K562 (cell line): ENCODE measurements around the gene GDF11. TPM values are rescaled to one million over a fixed set of nuclear protein-coding genes. Genes with fewer than 3 reads are reported as not detected.

ENCODE experiments used
- ATAC-seq: fragments of 200-7000 bp; cut with Tn5 transposase; 3 replicates; pipeline ENCODE4 v1.9.1; 2020; ENCODE audit warnings: moderate library complexity
- BruUV-seq: library from RNA; stranded (reverse); fragments of 400-500 nt; replicated peaks from 2 replicates; lab custom pipeline; 2021; lab: Mats Ljungman, UMichigan
- CTCF ChIA-PET: fragments of 300-600 bp; formaldehyde crosslinking; extraction: SDS; loops from one replicate; lab custom pipeline; 2021; ENCODE audit warnings: low intra/inter-chr PET ratio; lab: Yijun Ruan, JAX
- POLR2A ChIA-PET: fragments of 300-600, 350-650 bp; sonication (Branson Sonifier 250); formaldehyde crosslinking; extraction: SDS; loops from one replicate; lab custom pipeline; 2021; ENCODE audit warnings: antibody characterized with exemption, inconsistent platforms; lab: Yijun Ruan, JAX
- DNase-seq, 4 experiments: peaks; one replicate each; pipeline versions ENCODE4 v3.0.0 to v3.0.0-alpha.2; 2011 to 2018; ENCODE audit warnings: low spot score in 3 of 4, mixed read lengths in 3 of 4; ENCODE audit errors: extremely low read depth in 1 of 4
- FAIRE-seq: peaks from 2 replicates; lab custom pipeline; 2011; peaks lifted over from hg19 to GRCh38; lab: Jason Lieb, UNC
- H2AFZ ChIP-seq: 2 replicates; pipeline ENCODE4 v1.6.0; 2011; ENCODE audit warnings: low read depth, low read length, control low read depth, inconsistent platforms
- H3K27ac ChIP-seq: fragments of 200-600 bp; 3 replicates; pipeline ENCODE4 v1.8.0; 2011; ENCODE audit warnings: low read depth, mild to moderate bottlenecking, control low read depth, inconsistent platforms, low read length, moderate library complexity, mixed read lengths; ENCODE audit errors: extremely low read depth
- H3K27me3 ChIP-seq, 2 experiments: fragments of 300-600 bp in 1 of 2; 2 replicates in 1 of 2; 3 replicates in 1 of 2; pipeline versions ENCODE4 v1.6.0 to v1.8.0; 2011; ENCODE audit warnings: inconsistent platforms in 2 of 2, low read length in 2 of 2, mild to moderate bottlenecking in 1 of 2, mixed read lengths in 1 of 2, moderate library complexity in 1 of 2; ENCODE audit not compliant: control insufficient read depth in 2 of 2, insufficient read depth in 2 of 2
- H3K36me3 ChIP-seq: fragments of 300-600 bp; 3 replicates; pipeline ENCODE4 v1.8.0; 2011; ENCODE audit warnings: mild to moderate bottlenecking, low read length, inconsistent platforms; ENCODE audit not compliant: control insufficient read depth, insufficient read depth
- H3K4me1 ChIP-seq, 2 experiments: fragments of 200-600 bp in 1 of 2; replicated peaks in 1 of 2; 2 replicates in 1 of 2; 3 replicates in 1 of 2; pipeline versions ENCODE4 v1.5.1 to v1.8.0; 2011; ENCODE audit warnings: inconsistent platforms in 2 of 2, low read length in 2 of 2, mild to moderate bottlenecking in 1 of 2, mixed read lengths in 1 of 2, moderate library complexity in 1 of 2; ENCODE audit not compliant: control insufficient read depth in 2 of 2, insufficient read depth in 2 of 2
- H3K4me2 ChIP-seq: 2 replicates; pipeline ENCODE4 v1.6.1; 2011; ENCODE audit warnings: low read length, control low read depth, inconsistent platforms, mixed read lengths; ENCODE audit not compliant: insufficient read depth
- H3K4me3 ChIP-seq: fragments of 200-600 bp; sonication (generic), shearing (Covaris generic); 2 replicates; pipeline ENCODE4 v1.5.1; 2016; ENCODE audit warnings: control low read depth, inconsistent platforms
- H3K79me2 ChIP-seq: fragments of 200-600 bp; 3 replicates; pipeline ENCODE4 v1.8.0; 2011; ENCODE audit warnings: low read length, inconsistent platforms; ENCODE audit not compliant: control insufficient read depth, insufficient read depth
- H3K9ac ChIP-seq, 2 experiments: 2 replicates each; pipeline versions ENCODE4 v1.6.0 to v1.6.1; 2011; ENCODE audit warnings: low read depth in 2 of 2, low read length in 2 of 2, control low read depth in 1 of 2, inconsistent platforms in 1 of 2, mild to moderate bottlenecking in 1 of 2, mixed read lengths in 1 of 2; ENCODE audit not compliant: insufficient read depth in 1 of 2
- H3K9me1 ChIP-seq: one replicate; pipeline ENCODE4 v1.6.0; 2011; ENCODE audit warnings: inconsistent platforms, mild to moderate bottlenecking, low read length, moderate library complexity; ENCODE audit not compliant: control insufficient read depth, insufficient read depth
- H3K9me3 ChIP-seq: replicated peaks from 2 replicates; pipeline ENCODE4 v1.5.1; 2011; ENCODE audit warnings: low read depth, low read length, inconsistent platforms; ENCODE audit not compliant: control insufficient read depth, insufficient read depth
- H4K20me1 ChIP-seq: replicated peaks from 2 replicates; pipeline ENCODE4 v1.6.1; 2011; ENCODE audit warnings: low read length, inconsistent platforms, mixed read lengths; ENCODE audit not compliant: control insufficient read depth, insufficient read depth
- ARHGAP35 ChIP-seq: fragments of 450-650 bp; IDR thresholded peaks from 2 replicates; pipeline ENCODE4 v1.6.1; 2018; ENCODE audit not compliant: partially characterized antibody
- CREM ChIP-seq: IDR thresholded peaks from 2 replicates; pipeline ENCODE4 v1.6.1; 2014; ENCODE audit warnings: antibody characterized with exemption, low read depth
- EGR1 ChIP-seq: fragments of 450-650 bp; conservative IDR thresholded peaks from 2 replicates; pipeline ENCODE4 v1.6.1; 2017; ENCODE audit warnings: mild to moderate bottlenecking
- L3MBTL2 ChIP-seq: fragments of 450-650 bp; IDR thresholded peaks from 2 replicates; pipeline ENCODE4 v1.6.1; 2016; ENCODE audit warnings: mild to moderate bottlenecking, moderate library complexity
- SMAD4 ChIP-seq: fragments of 250-450 bp; sonication (Bioruptor Pico); conservative IDR thresholded peaks from 2 replicates; pipeline ENCODE4 v1.8.0; 2021; ENCODE audit warnings: inconsistent platforms, mild to moderate bottlenecking, moderate library complexity
- SRSF7 ChIP-seq: fragments of 200-400 bp; formaldehyde crosslinking; optimal IDR thresholded peaks from 2 replicates; pipeline ENCODE3; 2017; ENCODE audit warnings: mild to moderate bottlenecking, low read depth, low read length
- STAT5B ChIP-seq: fragments of 250-450 bp; sonication (Bioruptor Pico); IDR thresholded peaks from 2 replicates; pipeline ENCODE4 v1.8.0; 2021; ENCODE audit warnings: mild to moderate bottlenecking, inconsistent platforms
- TEAD4 ChIP-seq, 2 experiments: sonication (generic) in 1 of 2; formaldehyde crosslinking in 1 of 2; IDR thresholded peaks; 2 replicates each; pipeline versions ENCODE4 v1.6.1 to v1.8.0; 2012 to 2022; ENCODE audit warnings: borderline replicate concordance in 1 of 2, inconsistent platforms in 1 of 2, low read length in 1 of 2, mild to moderate bottlenecking in 1 of 2, missing genetic modification reagents in 1 of 2
- ZNF277 ChIP-seq: fragments of 250-450 bp; sonication (Bioruptor Pico); IDR thresholded peaks from 2 replicates; pipeline ENCODE4 v1.8.0; 2022; ENCODE audit warnings: inconsistent platforms, mild to moderate bottlenecking, moderate library complexity, borderline replicate concordance
- WGBS: fragments of 100-300 bp; shearing (Covaris generic); methylation state at CpG from one replicate; pipeline ENCODE4 v1.1.6; 2016; ENCODE audit warnings: low coverage, mixed read lengths; ENCODE audit not compliant: insufficient coverage; ENCODE audit errors: missing lambda C conversion rate; 5-methylcytosine and 5-hydroxymethylcytosine counted together
- in situ Hi-C: fragments of 300-500 bp; cut with MboI; formaldehyde crosslinking; loops from 4 replicates; pipeline ENCODE4 v1.15.0; 2018; ENCODE audit warnings: inconsistent platforms, mixed read lengths
- intact Hi-C: fragments of 100-400 bp; cut with micrococcal nuclease; formaldehyde crosslinking; loops from 2 replicates; pipeline ENCODE4 v1.14.2; 2022
- polyA plus RNA-seq, 8 experiments: library from polyadenylated mRNA; depleted of rRNA in 4 of 8; stranded (reverse) in 5 of 8; unstranded in 3 of 8; fragments of >200 nt; fragmentation: Nextera tagmentation in 2 of 8; fragmentation: Illumina TruSeq in 1 of 8; extraction: Ambion mirVana in 2 of 8; extraction: Trizol in 1 of 8; gene quantifications; 2 replicates each; pipeline versions ENCODE4 v1.2.1 to v1.2.3, GENCODE V29; 2011 to 2014; ENCODE audit warnings: inconsistent platforms in 1 of 8, missing spikeins in 1 of 8
- total RNA-seq, 7 experiments: library from RNA; depleted of rRNA in 6 of 7; stranded (reverse); fragments of >200 nt in 6 of 7; fragmentation: Illumina TruSeq in 2 of 7; extraction: Trizol in 2 of 7; gene quantifications; 2 replicates each; pipeline versions ENCODE4 v1.2.1 to v1.2.3, GENCODE V29; 2011 to 2021; ENCODE audit warnings: low replicate concordance in 1 of 7
- TF ChIP-seq, protein P1 (sequence below): fragments of 450-650 bp; formaldehyde crosslinking; conservative IDR thresholded peaks from 2 replicates; pipeline ENCODE4 v1.4.0; 2022; ENCODE audit warnings: mild to moderate bottlenecking, missing genetic modification characterization
- TF ChIP-seq, protein P2 (sequence below), 2 experiments: IDR thresholded peaks; 2 replicates each; pipeline ENCODE4 v1.6.1; 2012; ENCODE audit warnings: improper control_type of control experiment in 2 of 2, low read depth in 2 of 2, low read length in 2 of 2, borderline replicate concordance in 1 of 2
- TF ChIP-seq, protein P3 (sequence below), 3 experiments: fragments of 200-800 bp in 1 of 3; sonication (Bioruptor generic) in 1 of 3; sonication (generic) in 1 of 3; formaldehyde crosslinking in 1 of 3; IDR thresholded peaks; 2 replicates each; pipeline versions ENCODE4 v1.6.1 to v1.8.0; 2016 to 2022; ENCODE audit warnings: mild to moderate bottlenecking in 2 of 3, missing compliant biosample characterization in 2 of 3, missing genetic modification characterization in 2 of 3, missing genetic modification reagents in 1 of 3

GDF11 gene
- total and polyA plus RNA-seq, 9 of the 15 experiments (the other 6 are each of a cell fraction or from before 2014, with no cell fraction given), result 1.4 to 15.7 (median 4.8) TPM

DNA sequence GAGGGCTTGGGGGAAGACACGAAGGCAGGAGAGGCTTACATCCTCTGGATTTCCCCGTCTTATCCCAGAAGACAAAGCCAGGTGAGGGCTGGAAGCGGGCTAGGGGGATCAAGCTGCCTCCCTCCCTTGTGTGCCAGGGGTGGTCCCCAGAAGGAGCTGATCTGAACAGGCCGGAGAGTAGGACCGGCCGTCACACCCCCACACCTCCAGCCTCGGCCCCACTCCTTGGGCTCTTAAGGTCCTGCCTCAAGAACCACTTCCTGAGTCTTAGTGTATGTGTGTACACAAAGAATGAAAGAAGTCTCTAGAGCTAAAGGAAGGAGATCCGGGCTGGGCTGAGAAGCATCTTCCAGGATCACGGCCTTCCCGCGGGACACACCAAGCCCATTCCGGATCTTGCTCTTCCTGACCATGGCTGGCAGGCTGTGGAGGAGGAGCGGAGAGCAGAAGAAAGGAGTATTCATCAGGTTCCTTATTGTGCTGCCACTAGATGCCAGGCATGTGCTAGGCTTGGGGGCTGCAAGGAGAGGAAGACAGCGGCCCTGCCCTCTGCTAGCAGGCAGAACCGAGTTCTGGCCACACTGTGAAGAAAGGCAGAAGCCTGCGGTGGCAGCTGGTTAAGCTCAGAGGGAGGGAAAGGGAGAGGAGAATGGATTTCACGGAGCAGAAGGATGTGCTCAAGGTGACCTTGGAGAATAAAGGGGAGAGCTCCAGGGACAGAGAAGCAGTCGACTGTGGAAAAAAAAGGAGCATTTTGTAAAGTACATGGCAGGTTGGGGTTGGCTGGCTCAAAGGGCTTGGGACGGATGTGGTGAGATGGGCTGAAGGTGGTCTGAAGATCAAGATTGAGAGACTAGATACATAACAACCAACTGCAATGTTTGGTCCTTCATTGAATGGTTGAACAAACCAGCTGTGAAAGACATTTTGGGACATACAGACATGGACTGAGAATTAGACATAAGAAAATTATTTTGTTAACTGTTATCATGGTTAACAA is 12.8 kb upstream of the GDF11 start:
- H2AFZ ChIP-seq, result peak overlapping the region; percentile 85
- H3K9me3 ChIP-seq, result no peaks in the 10 kb centered on the region
- ATAC-seq (peak; percentile 10), FAIRE-seq (no peak), DNase-seq (no peak)
- H3K9me1 ChIP-seq, result no peaks in the 10 kb centered on the region
- H3K4me1 ChIP-seq, result peaks cover 22 to 39% of the 10 kb centered on the region in 2 experiments; a peak in 4 of 5 replicates
- 0 out of 2 replicates have a peak, but pooled peaks cover 13% of the 10 kb centered on the region for H4K20me1 ChIP-seq
- ChIA-PET POLR2A (interaction anchor here (0.9 to 2.0 kb wide), 8 partner anchors 8 to 253 kb away, joined by 3 to 25 read pairs (median 8); partner anchors contain the start of genes BLOC1S1, GDF11, ORMDL2 and RDH5), CTCF (interaction anchor here (0.8 kb wide), 1 partner anchor 9 kb away, joined by 4 read pairs; no protein-coding TSS in a partner anchor)
- H3K4me2 ChIP-seq, result peak overlapping the region; percentile 95
- H3K4me3 ChIP-seq, result peak overlapping the region; percentile 69
- WGBS, result 23% methylated on average over 19 of the region's 19 CpGs
- no TSS peak for BruUV-seq
- peak overlapping the region; percentile 94 to 97 for H3K9ac ChIP-seq
- peak overlapping the region; percentile 97 for H3K27ac ChIP-seq
- peaks cover 28% of the 10 kb centered on the region for H3K79me2 ChIP-seq
- H3K36me3 ChIP-seq, result peaks cover 22% of the 10 kb centered on the region
- no peaks in the 10 kb centered on the region for H3K27me3 ChIP-seq
- intact Hi-C loops, result no loop called here
- in situ Hi-C loops, result no loop called here
- TF ChIP-seq, protein P1, sequence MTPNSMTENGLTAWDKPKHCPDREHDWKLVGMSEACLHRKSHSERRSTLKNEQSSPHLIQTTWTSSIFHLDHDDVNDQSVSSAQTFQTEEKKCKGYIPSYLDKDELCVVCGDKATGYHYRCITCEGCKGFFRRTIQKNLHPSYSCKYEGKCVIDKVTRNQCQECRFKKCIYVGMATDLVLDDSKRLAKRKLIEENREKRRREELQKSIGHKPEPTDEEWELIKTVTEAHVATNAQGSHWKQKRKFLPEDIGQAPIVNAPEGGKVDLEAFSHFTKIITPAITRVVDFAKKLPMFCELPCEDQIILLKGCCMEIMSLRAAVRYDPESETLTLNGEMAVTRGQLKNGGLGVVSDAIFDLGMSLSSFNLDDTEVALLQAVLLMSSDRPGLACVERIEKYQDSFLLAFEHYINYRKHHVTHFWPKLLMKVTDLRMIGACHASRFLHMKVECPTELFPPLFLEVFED, result no peak
- TF ChIP-seq SRSF7, result no peak
- peak; percentile 53; the same call in 1 of the 2 replicates for TF ChIP-seq EGR1
- TF ChIP-seq STAT5B (CRISPR knock-in tag), result no peak
- peak; percentile 32; the same call in 1 of the 2 replicates for TF ChIP-seq SMAD4 (CRISPR knock-in tag)
- TF ChIP-seq, protein P2, sequence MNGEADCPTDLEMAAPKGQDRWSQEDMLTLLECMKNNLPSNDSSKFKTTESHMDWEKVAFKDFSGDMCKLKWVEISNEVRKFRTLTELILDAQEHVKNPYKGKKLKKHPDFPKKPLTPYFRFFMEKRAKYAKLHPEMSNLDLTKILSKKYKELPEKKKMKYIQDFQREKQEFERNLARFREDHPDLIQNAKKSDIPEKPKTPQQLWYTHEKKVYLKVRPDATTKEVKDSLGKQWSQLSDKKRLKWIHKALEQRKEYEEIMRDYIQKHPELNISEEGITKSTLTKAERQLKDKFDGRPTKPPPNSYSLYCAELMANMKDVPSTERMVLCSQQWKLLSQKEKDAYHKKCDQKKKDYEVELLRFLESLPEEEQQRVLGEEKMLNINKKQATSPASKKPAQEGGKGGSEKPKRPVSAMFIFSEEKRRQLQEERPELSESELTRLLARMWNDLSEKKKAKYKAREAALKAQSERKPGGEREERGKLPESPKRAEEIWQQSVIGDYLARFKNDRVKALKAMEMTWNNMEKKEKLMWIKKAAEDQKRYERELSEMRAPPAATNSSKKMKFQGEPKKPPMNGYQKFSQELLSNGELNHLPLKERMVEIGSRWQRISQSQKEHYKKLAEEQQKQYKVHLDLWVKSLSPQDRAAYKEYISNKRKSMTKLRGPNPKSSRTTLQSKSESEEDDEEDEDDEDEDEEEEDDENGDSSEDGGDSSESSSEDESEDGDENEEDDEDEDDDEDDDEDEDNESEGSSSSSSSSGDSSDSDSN (IDR thresholded peaks at IDR 0.05; ENCODE audit: borderline replicate concordance in 1 of 2, low read depth in 2 of 2, low read length in 2 of 2), result 0 out of 4 replicates have a peak, but pooled peaks of 1 of the 2 experiments have one; percentile 15
- TF ChIP-seq ARHGAP35, result no peak
- TF ChIP-seq, protein P3, sequence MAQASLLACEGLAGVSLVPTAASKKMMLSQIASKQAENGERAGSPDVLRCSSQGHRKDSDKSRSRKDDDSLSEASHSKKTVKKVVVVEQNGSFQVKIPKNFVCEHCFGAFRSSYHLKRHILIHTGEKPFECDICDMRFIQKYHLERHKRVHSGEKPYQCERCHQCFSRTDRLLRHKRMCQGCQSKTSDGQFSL (CRISPR knock-in tag; IDR thresholded peaks at IDR 0.05), result 0 out of 2 replicates have a peak, but pooled peaks have one; percentile 34
- TF ChIP-seq, protein P3 (tag; IDR thresholded peaks at IDR 0.05), result no peak
- 0 out of 2 replicates have a peak, but pooled peaks have one; percentile 23 for TF ChIP-seq TEAD4 (IDR thresholded peaks at IDR 0.05; ENCODE audit: low read length)
- no peak for TF ChIP-seq TEAD4 (CRISPR knock-in tag; IDR thresholded peaks at IDR 0.05; ENCODE audit: borderline replicate concordance)
- TF ChIP-seq L3MBTL2, result peak; percentile 60; the same call in 1 of the 2 replicates
- TF ChIP-seq ZNF277 (CRISPR knock-in tag), result no peak
- no peak for TF ChIP-seq CREM
